T47D (cell line): Measurements from ENCODE around the gene PMVK.
A peak's percentile ranks its signal among the peaks of the same experiment; 100 is the strongest.

Experiments
- DNase-seq, 2 experiments: peaks; one replicate each; pipeline versions ENCODE4 v3.0.0 to v3.0.0-alpha.2; 2011 to 2012; ENCODE audit warnings: low read depth in 1 of 2, low spot score in 1 of 2
- JUND ChIP-seq: IDR thresholded peaks from 2 replicates; pipeline ENCODE4 v1.6.1; 2012; ENCODE audit warnings: low read depth
- in situ Hi-C: cut with HindIII; loops from 2 replicates; pipeline ENCODE4 v1.10.0; 2016; ENCODE audit warnings: low sequenced_read_pairs, low pct_unique_long_range_greater_than_20kb

PMVK gene

DNA sequence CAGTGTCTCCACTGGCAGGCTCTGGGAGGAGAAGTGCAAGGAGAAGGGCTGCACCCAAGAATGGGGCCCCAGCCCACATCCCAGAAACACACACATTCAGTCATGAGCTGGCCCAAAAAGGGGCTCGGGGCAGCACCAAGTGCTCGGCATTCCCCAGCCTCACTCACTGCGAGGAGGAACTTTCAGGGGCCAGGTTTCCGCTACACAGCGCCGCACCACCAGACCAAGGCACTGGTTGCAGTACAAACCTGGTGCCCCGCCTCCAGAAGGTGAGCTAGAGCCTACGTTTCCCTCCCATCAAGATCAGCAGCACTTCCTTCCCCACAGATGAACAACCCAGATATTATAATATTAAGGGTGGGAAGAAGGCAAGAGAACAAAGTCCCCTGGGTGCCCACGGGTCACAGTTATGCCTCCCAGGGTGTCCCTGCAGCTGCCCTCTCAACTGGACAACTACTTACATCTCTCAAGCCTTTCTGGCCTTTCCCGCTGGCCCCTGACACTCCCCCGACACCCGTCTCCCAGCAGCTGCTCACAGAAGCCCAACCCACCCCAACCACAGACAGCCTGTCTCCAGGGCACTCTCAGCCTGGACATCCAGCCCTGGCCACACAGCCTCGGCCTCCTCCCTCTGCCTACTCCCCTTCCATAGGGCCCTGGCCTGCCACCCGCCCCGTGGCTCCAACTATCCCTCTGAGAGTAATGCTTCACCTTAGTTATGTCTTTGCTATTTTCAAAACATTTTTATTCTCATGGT lies 15.6 kb upstream of the PMVK start:
- in situ Hi-C loops, result no loop called here
- no peak for DNase-seq
- TF ChIP-seq JUND, result no peak

DNA sequence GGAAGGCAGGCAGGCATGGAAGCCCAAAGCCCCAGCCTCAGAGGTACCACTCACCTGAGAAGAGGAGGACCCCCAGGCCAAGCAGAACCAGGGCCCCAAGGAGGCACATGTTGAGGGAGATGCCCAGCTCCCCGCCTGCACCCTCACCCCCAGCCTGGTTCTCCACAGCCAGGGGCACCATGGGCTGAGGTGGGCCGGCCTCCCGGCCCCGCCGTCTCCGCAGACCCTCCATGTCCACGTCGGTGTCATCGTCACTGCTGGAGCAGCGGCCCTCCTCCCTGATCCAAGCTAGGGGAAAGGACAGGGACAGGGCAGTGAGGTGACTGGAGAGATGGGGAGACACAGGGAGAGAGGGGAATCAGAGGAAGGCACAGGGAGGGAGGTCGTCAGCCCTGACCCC lies 11.6 kb upstream of the PMVK start:
- no peak for TF ChIP-seq JUND
- DNase-seq, result no peak
- in situ Hi-C loops, result no loop called here

DNA sequence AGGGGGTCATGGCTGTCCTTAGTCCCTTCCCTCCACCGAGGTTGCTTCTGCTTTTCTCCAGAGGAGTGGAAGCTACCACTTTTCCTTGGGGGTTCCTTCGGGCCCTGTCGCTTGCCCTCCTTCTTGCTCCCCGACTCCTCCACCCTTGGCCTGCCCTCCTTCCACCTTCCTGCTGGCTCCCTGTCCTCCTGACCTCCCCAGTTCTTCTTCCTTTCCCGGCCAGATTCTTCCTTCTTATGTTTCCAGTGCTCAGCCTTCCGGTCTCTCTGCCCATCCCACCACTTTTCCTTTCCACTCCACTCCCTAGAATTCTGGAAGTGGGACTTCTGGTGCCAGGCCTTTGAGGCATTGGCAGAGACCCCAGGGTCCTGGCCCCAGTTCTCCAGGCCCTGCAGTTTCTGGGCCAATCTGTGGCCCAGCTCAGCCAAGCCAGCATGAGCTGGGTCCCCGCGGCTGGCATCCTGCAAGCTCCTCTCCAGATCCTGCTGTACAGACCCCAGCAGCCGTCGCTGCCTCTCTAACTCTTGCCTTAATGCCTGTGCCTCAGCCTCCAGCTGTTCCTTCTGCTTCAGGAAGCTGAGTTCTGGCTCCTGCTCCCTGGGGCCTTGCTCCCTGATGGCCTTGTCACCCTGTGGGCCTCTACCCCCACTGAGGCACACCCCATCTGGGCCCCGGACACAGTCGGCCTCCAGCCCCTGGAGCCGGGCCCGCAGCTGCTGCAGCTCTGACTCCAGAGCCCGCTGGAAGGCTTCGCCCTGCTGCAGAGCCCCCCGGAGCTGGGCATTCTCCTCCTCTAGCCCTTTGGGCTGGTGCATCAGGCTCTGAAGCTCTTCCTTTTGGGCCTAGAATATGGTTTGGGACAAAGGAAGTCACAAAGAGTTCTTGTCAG lies 9.7 kb upstream of the PMVK start:
- DNase-seq, result no peak
- no peak for TF ChIP-seq JUND
- in situ Hi-C loops, result no loop called here

DNA sequence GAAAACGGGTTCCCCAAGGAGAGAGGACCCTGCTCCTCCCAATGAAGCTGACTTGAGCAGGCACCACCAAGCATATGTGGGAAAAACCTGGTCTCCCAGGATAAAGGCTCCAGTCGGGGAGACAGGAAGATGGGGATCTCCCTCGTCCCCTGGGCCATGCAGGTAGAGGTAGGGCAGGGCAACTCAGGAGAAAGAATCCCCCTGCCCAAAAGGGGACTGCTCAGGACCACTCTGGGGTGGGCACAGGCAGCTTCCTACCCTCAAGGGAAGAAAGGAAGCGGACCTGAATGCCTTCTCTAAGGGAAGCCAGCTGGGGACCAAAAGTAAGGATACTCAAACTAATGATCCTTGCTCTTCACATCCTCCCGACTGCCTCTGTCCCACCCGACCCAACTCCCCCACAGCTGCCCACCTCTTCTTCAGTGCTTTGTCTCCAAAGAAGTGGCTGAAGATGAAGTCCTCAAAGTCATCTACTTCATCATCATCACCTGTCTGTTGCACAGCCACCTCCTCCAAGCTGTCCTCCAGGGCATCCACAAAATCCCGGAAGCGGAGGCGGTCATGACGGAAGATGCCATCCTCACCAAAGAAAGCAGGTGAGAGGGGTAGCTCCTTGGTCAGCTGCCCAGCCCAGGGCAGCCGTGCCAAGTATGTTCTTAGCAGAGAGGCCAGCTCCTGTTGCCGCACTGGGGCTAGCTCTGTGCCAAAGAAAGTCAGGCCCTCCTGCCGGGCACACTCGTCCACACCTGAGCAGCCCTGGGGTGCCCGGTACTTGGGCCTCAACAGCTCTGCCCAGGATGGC lies 8.8 kb upstream of the PMVK start:
- in situ Hi-C loops, result no loop called here
- DNase-seq, result no peak
- no peak for TF ChIP-seq JUND

DNA sequence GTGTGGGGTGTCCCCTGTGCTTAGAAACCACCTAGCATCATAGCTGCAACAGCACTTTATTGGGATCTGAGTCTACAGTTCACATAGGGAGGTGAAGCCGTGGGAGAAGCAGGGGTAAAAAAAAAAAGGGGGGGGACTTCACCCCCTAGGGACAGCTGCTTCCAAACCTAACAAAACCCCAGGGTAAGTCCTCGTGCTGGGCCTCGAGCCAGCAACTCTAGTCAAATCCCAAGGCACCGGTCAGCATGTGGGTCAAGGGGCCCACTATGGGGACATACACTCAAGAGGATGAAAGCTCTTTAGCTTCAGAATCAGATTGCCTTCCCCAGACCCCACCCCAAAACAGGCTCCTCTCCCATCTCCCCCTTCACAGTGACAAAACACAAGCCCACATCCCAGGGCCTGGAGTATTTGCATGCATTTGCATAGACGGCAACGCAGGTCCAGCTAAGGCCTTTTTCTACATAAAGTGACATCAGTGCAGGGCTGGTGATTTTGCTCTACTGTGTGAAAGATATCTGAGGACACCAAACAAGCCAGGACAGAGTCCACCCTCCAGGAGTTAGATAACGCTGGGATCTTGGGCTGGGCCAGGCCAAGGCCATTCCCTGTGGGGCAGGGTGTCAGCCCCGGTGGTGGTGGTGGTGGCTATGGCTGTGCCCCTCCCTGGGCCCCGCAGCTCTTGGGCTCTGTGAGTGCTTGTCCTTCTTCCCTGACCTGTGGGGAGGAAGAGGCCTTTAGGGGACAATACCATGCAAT lies 8.1 kb upstream of the PMVK start:
- TF ChIP-seq JUND, result no peak
- in situ Hi-C loops, result no loop called here
- no peak for DNase-seq

DNA sequence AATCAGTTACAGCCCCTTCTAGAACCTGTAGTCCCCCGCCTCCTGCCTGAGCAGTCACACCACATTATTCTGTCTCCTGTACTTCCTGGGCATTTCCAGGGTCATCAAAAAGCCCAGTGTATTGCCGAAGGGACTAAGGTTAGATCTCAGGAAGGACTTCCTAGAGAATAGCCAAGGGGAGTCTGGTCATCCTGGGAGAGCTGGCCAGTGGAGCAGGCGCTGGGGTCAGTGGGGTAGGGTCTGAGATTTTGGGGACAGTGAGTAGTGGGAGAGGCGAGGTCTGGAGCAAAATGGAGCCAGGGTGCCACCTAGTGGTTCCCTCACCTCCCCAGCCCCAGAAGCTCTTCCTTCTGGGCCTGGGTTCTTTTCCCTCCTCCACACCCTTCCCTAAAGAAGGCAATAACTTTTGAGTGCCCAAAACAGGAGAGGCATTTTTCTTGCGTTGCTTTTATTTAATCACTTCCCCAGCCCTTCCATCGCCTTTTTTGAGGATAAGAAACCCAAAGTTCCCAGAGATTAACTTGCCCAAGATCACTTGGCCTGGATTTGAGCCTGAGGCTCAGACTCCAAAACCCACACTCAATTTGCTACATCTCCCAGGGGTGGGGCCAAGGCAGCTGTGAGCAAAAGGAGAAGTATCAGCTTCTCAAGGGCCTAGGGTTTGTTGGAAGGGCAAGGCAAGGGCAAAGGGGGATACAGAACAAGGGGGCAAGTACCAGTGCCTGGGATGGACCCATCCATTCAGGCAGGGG lies 7.3 kb upstream of the PMVK start:
- TF ChIP-seq JUND, result no peak
- in situ Hi-C loops, result no loop called here
- peak; percentile 58 to 69 for DNase-seq

DNA sequence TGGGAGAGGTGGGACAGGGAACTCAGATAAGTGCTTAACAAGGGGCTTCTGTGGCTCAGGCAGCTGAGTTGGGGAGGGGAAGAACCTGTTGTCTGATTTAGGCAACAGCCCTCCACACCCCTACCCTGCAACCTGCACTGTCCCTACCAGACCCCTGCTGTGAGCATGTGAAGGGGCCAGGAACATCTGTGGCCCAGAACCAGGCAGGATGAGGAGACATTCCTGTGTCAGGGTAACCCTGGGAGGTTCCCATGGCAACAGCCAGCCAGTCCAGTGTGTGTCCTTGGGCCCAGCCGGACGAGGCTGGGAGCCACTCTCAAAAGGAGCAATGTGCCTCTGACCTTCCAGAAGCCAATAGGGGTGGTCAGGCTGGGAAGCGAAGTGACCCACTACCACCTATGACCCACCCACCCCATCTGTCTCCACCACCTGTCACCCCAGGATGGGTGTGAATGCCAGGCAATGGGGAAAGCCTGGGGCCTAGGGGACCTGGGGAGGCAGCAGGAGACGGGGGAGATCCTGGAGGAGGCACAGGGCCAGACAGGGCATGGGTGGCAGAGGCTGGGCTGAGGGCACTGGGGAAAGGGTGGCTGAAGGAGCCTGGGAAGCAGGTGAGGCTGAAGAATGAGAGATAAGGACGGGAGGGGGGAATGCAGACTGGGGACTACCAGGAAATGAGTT lies 5.0 kb upstream of the PMVK start:
- in situ Hi-C loops, result no loop called here
- peak in 1 of 2 experiments; percentile 72 for DNase-seq
- no peak for TF ChIP-seq JUND

DNA sequence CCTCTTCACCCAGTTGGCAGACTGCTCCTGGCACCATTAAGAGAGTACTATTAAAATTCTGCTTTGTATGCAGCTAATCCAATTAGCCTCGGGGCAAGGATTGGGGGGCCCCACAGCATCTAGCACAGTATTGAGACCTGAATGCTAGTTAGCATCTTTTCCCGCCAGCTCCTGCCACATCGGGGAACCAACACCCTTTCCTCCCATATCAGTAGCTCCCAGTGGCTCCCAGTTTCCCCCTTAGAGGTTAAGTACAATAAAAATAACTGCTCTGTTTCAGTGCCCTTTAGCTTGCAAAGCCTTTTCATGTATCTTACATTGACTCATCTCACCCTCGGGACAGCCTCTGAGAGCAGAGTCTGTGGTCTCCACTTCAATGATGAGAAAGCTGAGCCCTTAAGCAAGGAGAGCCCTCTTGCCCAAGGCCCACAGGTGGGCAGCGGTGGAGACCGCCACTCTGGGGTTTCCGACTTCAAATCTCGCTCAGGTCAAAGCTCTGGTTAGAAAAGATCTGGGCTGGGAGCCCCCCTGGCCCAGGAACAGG lies 4.2 kb upstream of the PMVK start:
- in situ Hi-C loops, result no loop called here
- TF ChIP-seq JUND, result no peak
- DNase-seq, result no peak

DNA sequence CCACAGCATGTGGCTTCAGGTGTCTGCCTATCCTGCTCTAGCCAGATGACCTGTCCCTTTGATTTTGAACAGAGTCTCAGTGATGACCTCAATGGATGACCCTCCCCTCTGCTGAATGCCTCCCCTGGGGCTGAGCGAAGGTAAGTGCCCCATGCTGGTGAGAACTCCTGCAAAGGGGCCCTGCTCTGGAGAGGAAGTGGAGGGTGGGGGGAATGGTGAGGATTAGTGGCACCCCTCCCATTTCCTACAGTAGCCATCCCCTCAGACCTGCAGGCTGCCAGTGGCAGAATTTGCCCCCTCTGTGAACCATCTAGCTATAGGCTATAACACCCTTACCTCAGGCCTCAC lies 3.7 kb upstream of the PMVK start:
- in situ Hi-C loops, result no loop called here
- no peak for DNase-seq
- TF ChIP-seq JUND, result no peak

DNA sequence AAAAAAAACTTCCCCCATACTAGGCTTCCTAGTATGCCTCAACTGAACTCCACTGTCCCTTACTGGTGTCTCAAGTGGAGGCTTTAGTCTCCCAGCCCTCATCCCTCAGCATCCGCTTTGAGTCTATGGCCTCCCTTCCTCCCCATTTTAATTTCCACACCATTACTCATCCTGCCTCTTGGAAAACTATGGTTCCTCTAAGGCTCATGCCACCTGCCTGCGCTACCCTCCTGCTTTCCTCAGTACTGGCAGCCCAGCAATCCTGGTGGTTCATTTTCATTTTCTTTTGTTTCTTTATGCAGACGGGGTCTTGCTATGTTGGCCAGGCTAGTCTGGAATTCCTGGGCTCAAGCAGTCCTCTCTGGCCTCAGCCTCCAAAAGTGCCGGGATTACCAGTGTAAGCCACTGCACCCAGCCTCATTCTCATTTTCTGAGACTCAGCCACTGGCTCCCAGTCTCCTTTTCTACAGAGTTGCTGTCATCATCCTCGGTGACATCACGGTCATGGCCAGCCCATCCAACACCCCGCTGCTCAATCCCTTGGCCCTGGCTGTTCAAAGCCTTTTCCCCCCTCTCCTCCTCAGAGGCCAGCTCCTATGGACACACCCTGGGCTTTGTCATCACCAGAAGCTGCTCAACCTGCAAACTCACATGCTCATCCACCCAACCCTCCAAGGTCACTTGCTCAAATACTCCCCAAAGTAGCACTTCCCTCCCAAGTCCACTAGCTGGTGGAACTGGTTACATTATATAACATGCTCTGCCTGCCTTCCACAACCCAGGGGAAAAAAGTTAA lies 2.3 kb upstream of the PMVK start:
- no peak for TF ChIP-seq JUND
- DNase-seq, result peak in 1 of 2 experiments; percentile 86
- in situ Hi-C loops, result no loop called here
